Activated CD8-positive, alpha-beta memory T cell treated with anti-CD3 and anti-CD28 coated beads for 4 hours (primary cell): Measurements from ENCODE around the gene NCOA3.

Experiments used
- DNase-seq, 2 donors: peaks; one replicate each; pipeline ENCODE4 v3.0.0-alpha.2; 2020; ENCODE audit warnings: low read depth in 2 of 2

NCOA3 gene

DNA sequence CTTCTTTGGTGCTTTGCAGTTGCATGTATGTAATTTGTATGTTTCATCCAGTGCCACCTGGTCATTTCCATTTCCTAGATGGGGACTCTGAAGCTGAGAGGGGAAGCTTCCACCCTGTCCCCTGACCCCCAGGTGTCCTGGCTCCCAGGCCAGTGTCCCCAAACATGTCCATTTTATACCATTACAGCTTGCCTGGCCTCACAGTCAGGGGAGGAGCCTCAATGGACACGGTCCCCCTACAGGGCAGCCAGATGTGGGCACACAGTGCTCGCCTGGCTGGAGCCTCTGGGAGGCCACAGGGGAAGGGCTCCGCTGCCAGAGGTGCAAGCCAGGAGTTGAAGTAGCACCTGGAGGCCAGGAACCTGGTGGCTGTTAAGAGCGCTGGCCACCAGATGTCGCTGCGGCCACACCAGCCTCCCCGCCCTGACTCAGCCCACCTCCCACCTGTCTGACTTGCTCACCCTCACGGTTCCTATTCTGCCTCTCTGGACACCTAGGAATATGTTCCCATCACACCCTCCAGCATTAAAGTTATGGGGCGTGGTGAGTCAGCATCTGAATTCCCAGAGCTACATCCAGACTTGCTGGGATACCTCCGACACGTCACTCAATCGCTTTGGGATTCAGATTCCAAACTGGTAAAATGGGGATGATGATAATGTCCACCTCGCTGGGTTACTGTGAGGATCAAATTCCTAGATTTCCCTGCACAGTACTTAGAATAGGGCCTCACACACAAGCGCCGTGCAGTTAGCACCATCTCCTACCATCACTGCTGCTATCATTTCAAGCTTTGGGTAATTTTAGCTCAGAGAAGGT, 176.2 kb downstream of the NCOA3 start:
- peak; percentile 17 to 31 for DNase-seq

DNA sequence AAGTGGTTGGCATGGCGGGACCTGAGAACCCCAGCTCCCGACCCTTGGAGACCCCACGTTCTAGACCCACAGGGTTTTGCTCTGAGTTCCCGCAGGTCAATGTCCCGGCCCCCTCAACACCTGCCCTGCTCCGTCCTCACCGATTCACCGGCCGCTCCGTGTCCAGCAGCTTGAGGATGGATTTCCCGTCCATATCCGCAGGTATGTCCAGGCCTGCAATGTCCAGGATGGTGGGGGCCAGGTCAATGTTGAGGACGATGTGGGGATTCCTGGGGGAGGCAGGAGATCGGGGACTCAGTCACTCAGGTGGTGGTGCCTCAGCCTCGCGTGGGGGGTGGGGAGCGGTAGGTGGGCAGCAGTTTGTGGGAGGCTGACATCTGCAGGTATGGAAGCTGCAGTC, 176.8 kb downstream of the NCOA3 start:
- DNase-seq: no peak

DNA sequence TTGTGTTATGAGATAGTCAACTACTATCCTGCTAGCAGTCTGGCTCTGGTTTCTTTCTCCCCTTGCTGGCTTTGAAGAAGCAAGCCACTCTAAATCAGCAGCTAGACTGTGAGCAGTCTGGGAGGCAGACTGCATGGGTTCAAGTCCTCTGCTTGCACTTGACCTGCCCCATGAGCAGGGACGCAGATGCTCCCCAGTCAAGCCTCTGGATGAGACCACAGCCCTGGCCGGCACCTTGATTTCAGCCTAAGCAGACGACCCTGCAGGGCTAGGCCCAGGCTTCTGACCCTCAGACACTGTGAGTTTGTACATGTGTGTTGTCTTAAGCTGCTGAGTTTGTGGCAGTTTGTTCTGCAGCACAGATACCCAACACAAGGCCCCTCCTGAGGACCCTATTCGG, 177.8 kb downstream of the NCOA3 start:
- DNase-seq: no peak

- no peak for DNase-seq
These were observed 179.3 kb downstream of the NCOA3 start for GRCh38 chr20:47680804-47681529.

- DNase-seq: no peak
These were observed 180.5 kb downstream of the NCOA3 start for GRCh38 chr20:47682028-47682783.

DNA sequence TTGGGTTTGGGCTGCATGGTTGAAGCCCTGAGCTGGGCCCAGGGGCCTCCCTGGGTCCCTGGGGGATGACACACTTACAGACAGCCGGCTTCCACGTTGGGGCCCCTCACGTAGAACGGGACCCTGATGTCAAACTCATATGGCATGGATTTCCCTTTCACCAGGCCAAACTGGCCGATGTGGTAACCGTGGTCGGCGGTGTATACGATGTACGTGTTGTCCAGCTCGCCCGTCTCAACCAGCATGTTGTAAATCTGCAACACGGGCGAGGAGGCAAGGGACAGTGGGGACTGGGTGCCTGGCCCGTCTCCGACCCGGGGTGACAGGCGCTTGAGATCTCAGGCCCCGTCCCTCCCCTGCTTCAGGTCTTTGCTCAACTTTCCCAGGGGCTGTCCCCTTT, 181.2 kb downstream of the NCOA3 start:
- no peak for DNase-seq

DNA sequence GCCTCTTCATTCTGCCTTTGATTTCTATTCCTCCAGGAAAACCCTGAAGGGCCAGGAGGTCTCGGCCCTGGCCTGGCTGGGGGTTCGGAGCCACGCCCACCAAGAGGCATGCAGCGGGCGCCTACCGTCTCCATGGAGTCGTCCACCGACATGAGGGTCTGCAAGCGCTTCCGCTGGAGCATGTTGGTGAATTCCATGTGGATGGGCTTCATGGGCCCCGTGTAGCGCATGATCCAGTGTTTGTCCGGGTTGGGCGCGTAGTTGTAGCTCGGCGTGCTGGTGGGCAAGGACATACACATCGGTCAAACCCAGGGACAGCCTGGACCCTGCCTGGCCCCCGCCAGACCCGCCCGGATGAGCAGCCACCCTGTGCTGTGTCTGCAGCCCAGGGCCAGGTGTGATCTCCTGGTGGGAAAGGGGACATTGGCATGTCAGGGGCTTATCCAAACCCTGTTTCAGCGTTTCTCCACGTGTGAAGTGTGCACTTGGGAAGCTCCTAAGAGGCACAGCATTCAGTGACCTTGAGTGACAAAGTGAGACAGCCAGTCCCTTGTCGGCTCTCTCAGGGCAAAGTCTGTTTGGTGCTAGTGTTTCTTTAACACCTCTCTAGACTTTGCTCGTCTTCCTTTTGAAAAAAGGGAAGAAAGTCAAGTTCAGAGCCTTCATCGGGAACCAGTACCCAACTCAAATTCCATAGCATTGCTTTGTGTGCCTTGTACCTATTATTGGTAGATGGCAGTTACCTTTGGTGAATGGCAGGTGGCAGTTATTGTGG, 182.8 kb downstream of the NCOA3 start:
- no peak for DNase-seq

- DNase-seq: no peak
These were observed 184.9 kb downstream of the NCOA3 start for GRCh38 chr20:47686545-47686944.

GRCh38 chr20:47687095-47687987, 185.7 kb downstream of the NCOA3 start:
- no peak for DNase-seq

DNA sequence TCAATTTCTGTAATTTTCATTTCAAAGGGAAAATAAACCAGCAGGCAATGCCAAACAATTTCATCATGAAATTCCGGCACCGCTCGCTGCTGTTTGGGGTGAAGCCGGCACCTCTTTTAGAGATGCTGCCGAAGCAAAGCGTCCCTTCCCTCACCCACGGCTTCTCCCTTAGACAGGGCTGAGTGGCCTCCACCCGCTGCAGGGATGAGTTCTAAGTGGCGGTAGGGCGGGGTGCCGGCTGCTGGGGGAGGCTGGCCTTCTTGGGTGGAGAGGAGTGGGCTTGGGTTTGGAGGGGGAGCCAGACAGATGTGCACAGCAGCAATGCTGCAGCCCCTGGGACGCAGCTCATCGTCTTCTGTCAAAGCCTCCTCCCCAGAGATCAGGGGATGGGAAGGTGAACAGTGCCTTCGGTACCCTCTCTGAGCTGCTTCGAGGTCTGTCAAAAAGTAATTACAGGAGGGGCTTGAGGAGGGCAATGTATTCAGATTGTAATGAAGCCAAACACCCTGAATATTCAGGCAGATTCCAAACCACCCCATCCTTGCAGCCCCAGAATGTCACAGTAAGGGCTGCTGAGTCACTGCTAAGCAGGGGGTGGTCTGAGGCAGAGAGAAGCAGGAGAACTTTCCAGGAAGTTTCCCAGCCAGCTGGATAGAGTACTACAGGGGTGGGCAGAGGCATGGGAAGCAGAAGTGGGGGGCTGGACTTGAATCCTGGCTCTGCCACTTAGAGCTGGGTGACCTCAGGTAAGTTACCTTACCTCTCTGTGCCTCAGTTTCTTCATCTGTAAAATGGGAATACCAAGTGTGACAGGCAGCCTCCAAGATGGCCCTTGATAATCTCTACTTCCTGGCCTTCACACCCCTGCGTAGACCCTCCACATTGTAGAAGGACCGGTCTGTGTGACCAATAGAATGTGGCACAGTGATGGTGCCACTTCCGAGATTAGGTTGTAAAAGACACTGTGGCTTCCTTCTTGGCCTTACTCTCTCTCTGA, 187.0 kb downstream of the NCOA3 start:
- DNase-seq: no peak

GRCh38 chr20:47689731-47690130, 188.0 kb downstream of the NCOA3 start:
- no peak for DNase-seq

DNA sequence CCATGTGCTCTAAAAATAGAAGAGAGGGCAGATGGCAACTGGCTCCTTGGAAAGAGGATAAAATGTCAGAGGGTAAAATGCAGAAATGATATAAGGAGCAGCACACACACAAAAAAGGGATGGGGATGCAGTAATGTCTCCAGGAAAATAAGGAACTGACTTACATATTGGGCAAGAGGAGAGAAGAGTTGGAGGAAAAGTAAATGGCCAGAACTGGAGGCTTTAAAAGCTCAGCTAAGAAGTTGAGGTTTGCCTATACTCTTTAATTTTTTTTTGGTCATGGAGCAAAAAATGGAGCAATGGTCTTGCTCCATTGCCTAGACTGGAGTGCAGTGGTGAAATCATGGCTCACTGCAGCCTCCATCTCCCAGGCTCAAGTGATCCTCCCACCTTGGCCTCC, 189.9 kb downstream of the NCOA3 start:
- no peak for DNase-seq

- no peak for DNase-seq
These were observed 192.5 kb downstream of the NCOA3 start for GRCh38 chr20:47694021-47694818.

DNA sequence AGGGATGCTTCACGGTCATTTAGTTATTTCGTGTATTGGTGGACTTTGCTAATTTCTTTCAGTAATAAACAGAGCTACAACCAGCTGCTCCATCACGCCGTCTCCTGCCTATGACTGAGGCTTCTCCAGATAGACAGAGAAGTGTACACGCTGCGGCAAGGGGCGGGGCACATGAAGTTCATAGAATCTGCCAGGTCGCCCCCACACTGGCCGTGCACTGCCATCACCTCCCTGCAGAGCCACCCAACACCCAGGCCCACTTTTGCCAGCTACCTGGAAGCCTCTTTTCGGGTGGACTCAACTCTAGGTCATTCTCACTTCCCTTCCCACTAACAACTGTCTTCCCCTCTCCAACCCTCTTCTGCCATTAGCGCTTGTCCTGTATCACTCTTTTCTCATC, 195.2 kb downstream of the NCOA3 start:
- no peak for DNase-seq

DNA sequence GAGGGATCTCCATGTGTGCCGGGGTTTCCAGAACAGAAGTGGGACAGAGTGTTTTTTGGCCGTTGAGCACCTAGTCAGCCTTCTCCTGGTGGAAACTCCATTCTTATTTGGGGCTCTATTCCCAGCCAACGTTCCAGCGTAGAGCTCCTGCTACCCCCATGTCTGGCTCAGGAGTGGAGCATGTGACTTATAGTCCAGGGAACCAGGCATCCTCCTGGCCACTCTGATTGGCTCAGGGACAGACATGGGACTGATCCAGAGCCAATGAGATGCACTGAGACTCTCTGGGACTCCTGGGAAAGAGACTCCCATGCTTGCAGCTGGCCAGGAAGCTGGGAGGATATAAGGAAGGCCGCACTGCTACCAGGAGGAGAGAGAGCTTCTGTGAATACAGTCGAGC, 196.5 kb downstream of the NCOA3 start:
- DNase-seq: no peak

DNA sequence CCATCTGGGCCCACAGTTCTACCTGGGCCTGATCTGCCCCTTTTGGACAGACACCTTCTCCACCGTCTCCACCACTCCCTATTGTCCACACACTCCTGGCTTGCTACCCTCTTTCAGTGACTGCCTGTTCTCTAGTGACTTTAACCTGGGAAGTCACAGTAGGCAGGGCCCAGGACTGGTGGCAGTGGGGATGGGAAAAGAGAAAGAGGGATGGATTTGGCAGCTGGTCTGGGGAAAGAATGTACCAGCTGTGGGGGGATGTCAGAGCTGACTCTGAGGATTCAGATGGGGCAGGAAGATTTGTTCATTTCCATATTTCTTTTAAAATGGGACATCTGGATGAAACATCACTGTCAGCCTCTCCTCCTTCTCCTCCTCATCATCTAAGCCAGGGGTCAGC, 198.1 kb downstream of the NCOA3 start:
- no peak for DNase-seq

- no peak for DNase-seq
These were observed 198.6 kb downstream of the NCOA3 start for GRCh38 chr20:47700327-47700726.

DNA sequence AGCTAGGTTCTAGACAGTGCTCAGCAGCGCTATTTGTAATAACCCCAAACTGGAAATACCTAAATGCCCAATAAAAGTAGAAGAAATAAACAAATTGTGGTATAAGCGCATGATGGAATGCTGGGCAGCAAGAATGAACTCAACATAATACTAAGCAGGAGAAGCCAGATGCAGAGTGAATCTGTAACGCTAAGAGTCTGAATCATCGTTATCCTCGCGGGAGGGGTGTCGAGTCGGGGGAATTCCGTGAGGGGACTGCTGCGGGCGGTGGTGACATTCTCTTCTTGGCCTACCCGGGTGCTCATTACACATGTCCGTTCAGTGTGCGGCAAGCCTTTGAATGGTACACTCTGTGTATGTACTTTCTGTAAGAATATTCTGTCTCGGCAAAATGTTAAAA, 199.9 kb downstream of the NCOA3 start:
- DNase-seq: no peak

DNA sequence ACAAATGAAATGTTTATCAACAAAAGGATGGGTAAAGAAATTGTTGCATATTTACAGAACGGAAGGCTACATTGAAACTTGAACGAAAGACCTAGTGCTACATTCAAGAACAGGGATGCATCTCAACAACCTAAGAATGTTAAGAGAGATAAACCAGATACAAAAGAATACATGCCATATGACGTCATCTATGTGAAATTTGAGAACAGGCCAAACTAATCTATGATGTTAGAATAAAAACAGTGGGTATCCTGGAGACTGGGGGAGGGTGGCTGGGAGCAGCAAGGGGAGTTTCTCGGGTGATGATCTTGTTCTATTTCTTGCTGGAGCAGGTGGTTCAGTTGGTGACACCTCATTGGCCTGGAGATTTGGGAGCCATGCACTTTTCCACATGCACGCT, 202.1 kb downstream of the NCOA3 start:
- no peak for DNase-seq
